Frontal cortex (tissue), 4 donors: ENCODE results near the gene ADGRV1. TPM values are rescaled to one million over a fixed set of nuclear protein-coding genes. Genes with fewer than 3 reads are reported as not detected.

Source experiments
- DNase-seq, 2 donors: peaks; one replicate each; pipeline ENCODE4 v3.0.0; 2012; ENCODE audit warnings: low spot score in 2 of 2
- FAIRE-seq: peaks from 2 replicates; lab custom pipeline; 2012; peaks lifted over from hg19 to GRCh38; lab: Jason Lieb, UNC
- total RNA-seq: library from RNA; depleted of rRNA; stranded (reverse); fragments of >200 nt; gene quantifications from one replicate; pipeline ENCODE4 v1.2.3, GENCODE V29; 2014
- donor health status: control.
- donor health status: control.
- donor health status: control.

The ADGRV1 gene
- total RNA-seq, 1 donor from 2014 or later, result 98.6 TPM

- no peak for FAIRE-seq
These were observed 548.4 kb downstream of the ADGRV1 start for GRCh38 chr5:91106842-91107511.

GRCh38 chr5:91109634-91110033, 551.0 kb downstream of the ADGRV1 start:
- DNase-seq (no peak), FAIRE-seq (no peak)

More at GRCh38 chr5:91106842-91107511, 548.4 kb downstream of the ADGRV1 start:
- DNase-seq, result no peak

- FAIRE-seq, result no peak
- DNase-seq, result no peak
These were observed 552.1 kb downstream of the ADGRV1 start for GRCh38 chr5:91110686-91111085.

- no peak for DNase-seq
- peak; percentile 6 for FAIRE-seq
These were observed 553.1 kb downstream of the ADGRV1 start for GRCh38 chr5:91111473-91112238.

GRCh38 chr5:91114658-91115057, 556.1 kb downstream of the ADGRV1 start:
- FAIRE-seq (no peak), DNase-seq (no peak)

- FAIRE-seq, result no peak
- no peak for DNase-seq
These were observed 559.8 kb downstream of the ADGRV1 start for GRCh38 chr5:91118354-91118753.

GRCh38 chr5:91118796-91119195, 560.2 kb downstream of the ADGRV1 start:
- FAIRE-seq, result no peak
- no peak for DNase-seq

GRCh38 chr5:91119217-91119616, 560.6 kb downstream of the ADGRV1 start:
- DNase-seq (no peak), FAIRE-seq (no peak)

GRCh38 chr5:91119981-91120850, 561.6 kb downstream of the ADGRV1 start:
- FAIRE-seq, result no peak
- no peak for DNase-seq

- no peak for DNase-seq
- no peak for FAIRE-seq
These were observed 562.9 kb downstream of the ADGRV1 start for GRCh38 chr5:91121347-91121993.

- DNase-seq, result no peak
- no peak for FAIRE-seq
These were observed 564.1 kb downstream of the ADGRV1 start for GRCh38 chr5:91122651-91123050.

GRCh38 chr5:91123291-91123690, 564.7 kb downstream of the ADGRV1 start:
- FAIRE-seq (no peak), DNase-seq (no peak)

- FAIRE-seq, result no peak
- DNase-seq, result no peak
These were observed 565.3 kb downstream of the ADGRV1 start for GRCh38 chr5:91123901-91124300.

- FAIRE-seq (no peak), DNase-seq (no peak)
These were observed 567.3 kb downstream of the ADGRV1 start for GRCh38 chr5:91125916-91126315.

- DNase-seq, result no peak
- no peak for FAIRE-seq
These were observed 567.9 kb downstream of the ADGRV1 start for GRCh38 chr5:91126448-91126847.

- FAIRE-seq, result no peak
These were observed 568.3 kb downstream of the ADGRV1 start for GRCh38 chr5:91126888-91127287.

GRCh38 chr5:91127456-91128081, 569.0 kb downstream of the ADGRV1 start:
- FAIRE-seq (no peak), DNase-seq (no peak)

More at GRCh38 chr5:91126888-91127287, 568.3 kb downstream of the ADGRV1 start:
- DNase-seq, result no peak

GRCh38 chr5:91128604-91129003, 570.0 kb downstream of the ADGRV1 start:
- DNase-seq (no peak), FAIRE-seq (no peak)

- DNase-seq (no peak), FAIRE-seq (no peak)
These were observed 571.2 kb downstream of the ADGRV1 start for GRCh38 chr5:91129748-91130147.
